SU-DHL-6 (cell line): ENCODE measurements around the gene OAT.

Experiments used
- H2AFZ ChIP-seq: fragments of 200-600 bp; sonication (generic); 2 replicates; pipeline ENCODE4 v1.6.1; 2014; ENCODE audit warnings: low read depth, mild to moderate bottlenecking, moderate library complexity, mixed read lengths, antibody characterized with exemption, low read length; ENCODE audit not compliant: severe bottlenecking
- H3F3A ChIP-seq: fragments of 200-600 bp; shearing (Covaris generic); 2 replicates; pipeline ENCODE4 v1.6.0; 2016; ENCODE audit warnings: antibody characterized with exemption, mild to moderate bottlenecking; ENCODE audit not compliant: insufficient read depth
- H3K27ac ChIP-seq: fragments of 200-600 bp; sonication (generic); 2 replicates; pipeline ENCODE4 v1.5.1; 2016; ENCODE audit warnings: low read depth, mild to moderate bottlenecking, low read length, moderate library complexity, mixed read lengths
- H3K27me3 ChIP-seq: fragments of 200-600 bp; sonication (generic), shearing (Covaris generic); 2 replicates; pipeline ENCODE4 v1.6.0; 2014; ENCODE audit warnings: mild to moderate bottlenecking, low read length
- H3K36me3 ChIP-seq: fragments of 200-600 bp; sonication (generic); 2 replicates; pipeline ENCODE4 v1.6.1; 2014; ENCODE audit warnings: mild to moderate bottlenecking, low read length, mixed read lengths
- H3K4me2 ChIP-seq: fragments of 300-600, 200-600 bp; shearing (Covaris generic), sonication (generic); 2 replicates; pipeline ENCODE4 v1.6.0; 2014; ENCODE audit warnings: low read length, low read depth, mild to moderate bottlenecking; ENCODE audit not compliant: poor library complexity, severe bottlenecking
- H3K4me3 ChIP-seq: fragments of 200-600 bp; sonication (generic); 2 replicates; pipeline ENCODE4 v1.5.1; 2014; ENCODE audit warnings: antibody characterized with exemption, low read length, mild to moderate bottlenecking, mixed read lengths; ENCODE audit not compliant: insufficient read depth, poor library complexity, severe bottlenecking
- H3K79me2 ChIP-seq: fragments of 200-600 bp; sonication (generic); 2 replicates; pipeline ENCODE4 v1.6.1; 2014; ENCODE audit warnings: mild to moderate bottlenecking, low read length, moderate library complexity; ENCODE audit not compliant: insufficient read depth
- H3K9ac ChIP-seq: fragments of 200-600 bp; sonication (generic); 2 replicates; pipeline ENCODE4 v1.7.0; 2014; ENCODE audit warnings: mild to moderate bottlenecking, low read length
- H3K9me2 ChIP-seq: fragments of 200-600 bp; sonication (generic); replicated peaks from 2 replicates; pipeline ENCODE4 v1.6.1; 2014; ENCODE audit warnings: low read length; ENCODE audit not compliant: insufficient read depth
- H3K9me3 ChIP-seq: fragments of 200-600 bp; sonication (generic); 2 replicates; pipeline ENCODE4 v1.6.1; 2014; ENCODE audit warnings: low read length, mixed read lengths; ENCODE audit not compliant: insufficient read depth
- H4K20me1 ChIP-seq: fragments of 200-600 bp; sonication (generic); 2 replicates; pipeline ENCODE4 v1.6.1; 2014; ENCODE audit warnings: low read depth, mild to moderate bottlenecking, antibody characterized with exemption, low read length, moderate library complexity, mixed read lengths
- CTCF ChIP-seq: fragments of 200-600 bp; sonication (generic); IDR thresholded peaks from one replicate; pipeline ENCODE4 v1.5.1; 2017; ENCODE audit warnings: antibody characterized with exemption, mild to moderate bottlenecking, low read length, moderate library complexity; ENCODE audit not compliant: insufficient read depth, poor library complexity, severe bottlenecking
- EZH2phosphoT487 ChIP-seq: fragments of 200-600 bp; sonication (generic), shearing (Covaris generic); conservative IDR thresholded peaks from 2 replicates; pipeline ENCODE4 v1.6.1; 2018; ENCODE audit warnings: mild to moderate bottlenecking, antibody characterized with exemption, low read length, moderate library complexity, mixed read lengths

Gene OAT

GRCh38 chr10:124422742-124423141, 4.0 kb upstream of the OAT start:
- TF ChIP-seq CTCF: no peak
- TF ChIP-seq EZH2phosphoT487: no peak
- Histone ChIP-seq H3K4me3 (no peak overlapping the region), H3F3A (no peaks in the 10 kb centered on the region), H3K27ac (no peak overlapping the region), H3K9ac (no peak overlapping the region), H3K79me2 (peaks cover 5% of the 10 kb centered on the region; the same call in 1 of the 2 replicates), H3K9me2 (no peaks in the 10 kb centered on the region), H3K9me3 (no peaks in the 10 kb centered on the region), H3K36me3 (no peaks in the 10 kb centered on the region), H4K20me1 (no peaks in the 10 kb centered on the region), H2AFZ (no peak overlapping the region), H3K27me3 (no peaks in the 10 kb centered on the region), H3K4me2 (no peak overlapping the region)

GRCh38 chr10:124420254-124420653, 1.5 kb upstream of the OAT start:
- no peak overlapping the region for H2AFZ ChIP-seq
- no peaks in the 10 kb centered on the region for H4K20me1 ChIP-seq
- no peak for TF ChIP-seq CTCF
- TF ChIP-seq EZH2phosphoT487: no peak
- no peaks in the 10 kb centered on the region for H3K9me3 ChIP-seq
- H3K27me3 ChIP-seq: no peaks in the 10 kb centered on the region
- H3F3A ChIP-seq: 0 out of 2 replicates have a peak, but pooled peaks cover under 1% of the 10 kb centered on the region
- no peak overlapping the region for H3K9ac ChIP-seq
- H3K27ac ChIP-seq: no peak overlapping the region
- H3K79me2 ChIP-seq: peaks cover 8% of the 10 kb centered on the region; the same call in 1 of the 2 replicates
- H3K4me2 ChIP-seq: no peak overlapping the region
- no peaks in the 10 kb centered on the region for H3K36me3 ChIP-seq
- H3K9me2 ChIP-seq: no peaks in the 10 kb centered on the region
- no peak overlapping the region for H3K4me3 ChIP-seq

GRCh38 chr10:124419635-124420034, 912 bp upstream of the OAT start:
- no peaks in the 10 kb centered on the region for H3K9me2 ChIP-seq
- no peaks in the 10 kb centered on the region for H3K27me3 ChIP-seq
- no peak overlapping the region for H3K4me2 ChIP-seq
- no peak overlapping the region for H3K27ac ChIP-seq
- no peak overlapping the region for H3K9ac ChIP-seq
- H3K79me2 ChIP-seq: peaks cover 8% of the 10 kb centered on the region; the same call in 1 of the 2 replicates
- no peaks in the 10 kb centered on the region for H3K9me3 ChIP-seq
- no peaks in the 10 kb centered on the region for H3K36me3 ChIP-seq
- no peaks in the 10 kb centered on the region for H4K20me1 ChIP-seq
- H2AFZ ChIP-seq: no peak overlapping the region
- no peak overlapping the region for H3K4me3 ChIP-seq
- TF ChIP-seq CTCF (no peak), EZH2phosphoT487 (no peak)
- 0 out of 2 replicates have a peak, but pooled peaks cover 3% of the 10 kb centered on the region for H3F3A ChIP-seq
